Activated T-cell treated with anti-CD3 and anti-CD28 coated beads for 24 hours (primary cell): ENCODE measurements around the gene MTHFR.

Experiments used
- DNase-seq: peaks from one replicate; pipeline ENCODE4 v3.0.0-alpha.2; 2020; ENCODE audit warnings: low read depth

The MTHFR gene

DNA sequence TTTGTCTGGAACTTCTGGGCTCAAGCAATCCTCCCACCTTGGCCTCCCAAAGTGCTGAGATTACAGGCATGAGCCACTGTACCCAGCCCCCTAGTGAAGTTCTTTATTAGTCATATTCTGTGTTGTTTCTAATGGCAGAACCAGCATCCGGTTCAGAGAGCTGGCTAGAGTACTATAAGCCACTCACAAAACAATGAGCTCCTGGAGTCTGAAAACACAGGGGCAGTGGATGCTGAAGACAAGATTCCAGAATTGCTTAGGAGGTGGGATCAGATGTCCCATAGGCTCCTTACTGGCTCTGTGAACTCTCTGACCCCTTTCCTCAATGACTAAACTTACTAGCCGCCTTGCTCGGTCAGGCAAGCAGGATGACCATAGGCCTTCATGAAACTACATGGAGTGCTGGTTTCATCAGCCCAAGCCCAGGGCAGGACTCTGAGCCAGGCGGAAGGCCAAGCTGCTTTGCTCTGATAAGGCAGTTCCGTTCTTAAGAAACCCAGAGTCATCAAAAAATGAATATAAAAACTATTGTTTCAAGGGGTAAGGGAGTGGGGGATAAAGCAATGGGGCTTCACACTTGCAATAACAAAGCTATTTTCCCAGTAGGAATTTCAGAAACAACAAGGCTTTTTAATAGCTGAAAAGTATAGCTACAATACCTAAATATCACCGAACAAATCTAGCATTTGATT lies 8.1 kb downstream of the MTHFR start:
- DNase-seq = no peak

DNA sequence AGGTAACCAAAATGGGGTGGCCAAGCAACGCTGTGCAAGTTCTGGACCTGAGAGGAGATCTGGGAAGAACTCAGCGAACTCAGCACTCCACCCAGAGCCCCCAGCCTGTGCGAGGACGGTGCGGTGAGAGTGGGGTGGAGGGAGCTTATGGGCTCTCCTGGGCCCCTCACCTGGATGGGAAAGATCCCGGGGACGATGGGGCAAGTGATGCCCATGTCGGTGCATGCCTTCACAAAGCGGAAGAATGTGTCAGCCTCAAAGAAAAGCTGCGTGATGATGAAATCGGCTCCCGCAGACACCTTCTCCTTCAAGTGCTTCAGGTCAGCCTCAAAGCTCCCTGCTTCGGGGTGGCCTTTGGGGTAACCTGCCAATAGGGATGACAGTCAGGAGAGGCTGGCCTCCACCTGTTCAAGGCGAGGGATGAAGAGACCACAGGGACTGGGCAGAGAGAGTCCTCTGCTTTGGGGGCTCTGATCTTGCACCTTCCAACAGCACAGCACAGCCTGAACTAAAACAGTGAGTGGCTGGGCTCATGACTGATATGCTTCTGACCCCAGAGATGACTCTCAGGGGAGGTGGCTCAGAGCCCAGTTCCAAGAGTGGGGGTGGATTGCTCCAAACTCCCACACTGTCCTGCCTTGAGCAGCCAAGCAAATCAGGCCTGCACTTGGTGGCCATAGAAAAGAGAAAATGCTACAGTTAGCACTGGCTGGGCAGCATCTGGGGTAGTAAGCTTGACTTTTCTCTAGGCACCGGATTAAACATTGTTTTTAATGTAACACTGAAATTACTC lies 9.5 kb downstream of the MTHFR start:
- DNase-seq = no peak

DNA sequence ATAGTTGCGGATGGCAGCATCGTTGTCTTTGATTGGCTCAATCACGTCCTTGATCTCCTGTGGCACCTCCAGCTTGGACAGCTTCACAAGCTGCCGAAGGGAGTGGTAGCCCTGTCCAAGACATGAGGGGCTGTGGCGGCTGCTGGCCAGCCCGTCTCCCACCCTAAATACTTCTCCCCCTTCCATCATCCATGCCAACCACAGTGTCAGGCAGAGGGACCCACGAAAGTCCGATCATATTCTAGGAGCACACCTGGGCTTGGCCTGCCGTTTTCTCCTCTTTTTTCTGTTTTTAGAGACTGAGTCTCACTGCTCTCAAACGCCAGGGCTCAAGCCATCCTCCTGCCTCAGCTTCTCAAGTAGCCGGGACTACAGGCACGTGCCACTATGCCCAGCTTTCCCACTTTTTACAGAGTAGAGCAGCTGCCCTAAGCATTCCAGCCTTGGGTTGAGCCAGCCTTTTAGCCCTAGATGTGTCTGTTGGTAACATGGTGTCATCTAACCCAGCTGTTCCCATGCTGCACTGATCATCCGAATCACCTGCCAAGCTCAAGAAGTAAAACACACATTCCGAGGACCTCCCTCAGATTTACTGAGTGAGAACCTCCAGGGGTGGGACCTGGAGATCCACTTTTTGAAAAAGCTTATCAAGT lies 10.4 kb downstream of the MTHFR start:
- no peak for DNase-seq

DNA sequence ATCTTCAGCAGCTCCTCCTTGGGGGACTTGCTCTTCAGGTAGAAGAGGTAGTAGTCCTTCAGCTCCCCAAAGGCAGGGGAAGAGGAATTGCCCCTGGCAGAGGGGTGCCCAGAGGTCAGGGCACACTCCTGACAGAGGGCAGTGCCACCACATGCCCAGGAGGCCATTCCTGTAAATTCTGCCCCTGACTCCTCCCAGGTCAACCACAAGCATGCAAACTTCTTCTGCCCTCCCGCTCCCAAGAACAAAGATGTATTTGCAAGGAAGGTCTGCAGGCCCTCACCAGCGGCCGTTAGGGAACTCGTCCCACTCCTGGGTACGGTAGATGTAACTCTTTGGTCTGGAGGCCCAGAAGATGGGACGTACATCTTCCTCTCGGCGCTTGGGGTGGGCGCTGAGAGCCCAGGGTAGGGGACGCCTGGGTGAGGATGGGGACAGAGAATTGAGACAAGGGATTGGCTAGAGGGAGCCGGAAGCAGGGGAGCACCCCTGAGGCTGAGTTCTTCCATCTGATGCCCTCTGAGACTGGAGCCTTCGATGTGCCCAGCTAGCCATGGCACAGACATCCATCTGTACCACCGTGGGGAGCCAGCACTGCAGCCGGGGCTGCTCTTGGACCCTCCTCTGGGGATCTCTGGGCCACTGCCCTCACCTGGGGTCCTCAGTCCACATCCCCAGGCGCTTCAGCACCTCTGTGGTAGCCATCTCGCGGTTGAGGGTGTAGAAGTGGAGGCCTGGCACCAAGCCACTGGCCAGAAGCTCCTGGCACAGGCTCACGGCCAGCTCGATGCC lies 11.1 kb downstream of the MTHFR start:
- no peak for DNase-seq

DNA sequence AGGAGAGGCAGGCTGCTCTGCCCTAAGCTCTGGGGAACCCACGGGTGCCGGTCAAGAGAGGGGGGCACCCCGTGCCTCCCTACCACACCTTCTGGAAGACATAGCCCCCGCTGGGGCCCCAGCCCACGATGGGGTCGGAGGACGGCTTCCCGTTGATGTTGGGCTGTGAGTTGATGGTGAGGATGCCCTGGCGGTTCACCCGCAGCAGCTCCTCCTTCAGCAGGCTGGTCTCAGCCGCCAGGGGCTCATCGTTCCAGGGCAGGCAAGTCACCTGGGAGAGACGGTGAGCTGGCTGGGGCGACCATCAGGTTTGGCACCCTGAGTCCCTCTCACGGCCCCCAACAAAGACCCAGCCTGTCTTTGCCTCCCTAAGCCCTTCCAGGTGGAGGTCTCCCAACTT lies 11.9 kb downstream of the MTHFR start:
- DNase-seq = no peak

DNA sequence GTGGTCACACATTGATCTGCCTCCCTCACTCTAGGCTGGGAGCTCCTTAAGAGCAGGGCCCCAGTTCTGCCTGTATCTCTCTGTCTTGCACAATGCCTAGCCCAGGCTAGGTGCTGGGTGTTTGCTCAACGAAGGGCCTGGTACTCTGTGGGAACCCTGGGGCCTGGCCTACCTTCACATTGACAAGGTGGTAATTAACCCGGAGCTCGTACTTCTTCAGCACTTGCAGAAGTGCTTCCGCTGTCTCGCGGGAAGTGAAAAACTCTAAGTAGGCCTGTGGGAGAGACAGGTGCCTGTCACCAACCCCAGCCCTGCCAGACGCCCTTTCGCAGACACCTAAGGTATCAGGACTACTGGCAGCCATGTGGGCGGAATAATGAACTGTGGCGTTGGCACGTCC lies 13.7 kb downstream of the MTHFR start:
- no peak for DNase-seq

DNA sequence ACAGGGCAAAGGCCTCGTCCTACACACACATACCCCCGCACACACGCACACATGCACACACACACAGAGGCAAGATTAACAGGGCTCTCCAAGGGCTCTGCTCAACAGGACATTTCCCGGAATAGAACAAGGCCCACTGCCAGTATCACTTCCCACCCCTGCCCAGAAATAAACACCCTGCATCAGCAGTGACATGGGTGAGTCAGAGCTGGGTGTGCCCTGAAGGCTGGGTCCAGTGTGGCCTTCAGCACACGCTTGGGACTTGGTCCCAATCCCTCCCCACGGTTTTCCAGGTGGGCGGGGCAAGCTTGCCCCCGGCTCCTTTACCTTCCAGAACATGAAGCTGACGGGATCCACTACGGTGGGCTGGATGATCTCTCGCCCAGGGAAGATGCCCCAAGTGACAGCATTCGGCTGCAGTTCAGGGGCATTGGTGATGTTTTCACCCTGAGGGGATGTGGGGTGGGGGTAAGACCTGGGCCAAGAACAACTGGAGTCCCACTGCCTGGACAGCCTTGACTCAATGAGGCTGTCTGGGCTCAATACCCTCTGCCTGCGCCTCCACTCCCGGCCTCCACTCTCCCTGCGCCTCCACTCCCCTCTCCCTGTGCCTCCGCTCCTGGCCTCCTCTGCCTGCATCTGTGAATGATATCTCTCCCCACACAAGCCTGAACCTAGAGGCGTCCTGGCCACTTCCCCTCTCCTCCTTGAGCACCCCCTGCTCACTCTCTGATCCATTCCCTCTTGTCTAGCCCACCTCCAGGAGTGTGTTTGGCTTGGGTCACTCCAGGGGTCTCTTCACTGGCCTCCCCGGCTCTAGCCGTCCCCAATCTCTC lies 14.7 kb downstream of the MTHFR start:
- no peak for DNase-seq

DNA sequence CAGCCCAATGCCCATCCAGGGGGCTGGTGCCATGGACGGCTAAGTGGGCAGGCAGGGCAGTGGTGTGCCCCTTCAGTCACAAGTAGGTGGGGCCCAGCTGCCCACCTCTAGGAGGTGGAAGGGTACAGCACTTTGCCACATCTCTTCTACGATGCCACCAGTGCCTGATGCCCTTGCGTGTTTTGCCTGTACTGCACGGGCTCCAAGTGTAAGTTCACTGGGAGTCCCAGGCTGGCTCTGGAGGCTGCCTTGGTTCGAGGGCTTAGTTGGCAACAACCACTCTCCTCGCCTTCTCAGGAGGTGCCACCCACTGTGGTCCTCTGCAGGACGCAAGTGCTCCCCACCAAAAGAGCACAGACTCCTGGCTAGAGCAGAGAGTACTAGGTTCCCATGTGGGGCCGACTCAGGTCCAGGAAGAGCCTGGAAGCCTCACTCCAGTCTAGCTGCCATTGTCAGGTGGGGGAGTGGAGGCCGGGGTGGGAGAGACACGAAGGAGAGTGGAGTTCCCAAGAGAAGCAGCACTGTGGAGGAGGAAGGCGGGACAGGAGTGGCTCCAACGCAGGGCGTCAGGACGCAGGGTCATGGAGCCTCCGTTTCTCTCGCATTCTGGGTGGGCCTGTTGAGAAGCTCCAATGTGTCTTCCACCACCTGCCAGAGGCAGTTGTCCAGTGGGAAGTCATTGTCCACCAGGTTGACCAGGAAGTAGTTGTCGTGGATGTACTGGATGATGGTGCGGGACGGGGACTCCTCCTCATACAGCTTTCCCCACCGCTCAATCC lies 15.5 kb downstream of the MTHFR start:
- DNase-seq = no peak

DNA sequence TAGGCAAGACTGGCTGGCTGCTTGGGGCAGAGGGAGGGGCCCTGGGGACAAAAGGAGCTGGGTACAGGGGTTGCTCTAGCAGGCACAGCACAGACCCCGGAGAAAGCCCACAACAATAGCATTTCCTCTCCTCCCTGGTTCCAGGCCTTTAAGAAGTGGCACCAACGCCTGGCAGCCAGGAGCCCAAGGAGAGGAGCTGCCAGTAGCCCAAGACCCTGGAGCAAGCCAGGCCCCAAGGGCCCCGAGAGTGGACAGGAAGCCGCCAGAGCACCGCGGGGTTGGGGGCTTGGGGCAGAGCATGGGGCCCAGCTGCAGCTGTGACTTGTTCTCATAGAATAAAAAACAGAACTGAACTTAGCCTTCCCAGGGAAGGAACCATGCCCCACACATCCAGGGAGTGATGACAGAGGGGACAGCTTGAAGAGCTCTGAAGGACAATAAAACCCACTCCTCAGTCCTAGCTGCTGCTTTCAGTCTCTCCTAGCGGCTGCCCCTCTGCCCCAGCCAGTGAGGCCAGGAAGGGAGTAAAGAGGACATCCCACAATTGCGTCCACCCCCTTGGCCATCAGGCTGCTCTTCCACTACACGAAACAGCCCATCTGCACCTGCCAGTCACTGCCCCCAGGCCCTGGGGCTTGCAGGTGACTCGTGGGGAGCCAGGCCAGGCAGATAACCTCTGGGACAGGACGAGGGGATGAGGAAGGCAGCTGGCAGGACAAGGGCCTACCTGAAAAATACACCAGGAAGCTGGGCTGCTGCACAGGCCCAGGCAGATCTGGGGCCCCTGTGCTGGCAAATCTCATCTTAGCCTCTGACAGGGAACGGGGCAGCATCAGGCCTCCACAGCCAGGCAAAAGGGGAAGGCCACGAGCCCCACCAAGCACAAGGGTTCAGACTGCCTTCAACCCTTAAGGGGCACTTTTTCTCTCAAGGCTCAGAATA lies 16.4 kb downstream of the MTHFR start:
- DNase-seq = no peak

DNA sequence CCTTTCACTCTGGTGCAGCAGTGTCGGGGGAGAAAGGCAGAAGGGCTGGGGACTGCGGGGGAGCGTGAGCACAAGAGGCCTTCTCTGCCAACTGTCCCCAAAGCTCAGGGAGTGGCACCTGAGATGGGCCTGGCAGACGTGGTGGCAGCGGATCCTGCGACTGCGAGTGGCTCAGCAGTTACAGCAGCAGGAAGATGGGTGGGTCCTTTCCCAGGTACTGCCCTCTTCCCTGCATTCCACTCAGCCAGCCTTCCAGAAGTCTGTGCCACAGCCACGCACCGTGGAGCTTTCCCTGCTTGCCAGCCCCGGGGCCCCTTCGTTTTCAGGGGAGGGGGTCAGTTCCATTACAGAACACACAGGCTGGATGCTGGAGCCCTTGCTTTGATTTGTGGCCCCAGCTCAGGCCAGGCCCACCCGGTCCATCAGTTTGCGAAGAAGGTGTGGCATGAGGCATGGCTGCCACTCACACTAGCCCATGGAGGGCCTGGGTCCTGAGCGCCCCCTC lies 17.2 kb downstream of the MTHFR start:
- DNase-seq = no peak

DNA sequence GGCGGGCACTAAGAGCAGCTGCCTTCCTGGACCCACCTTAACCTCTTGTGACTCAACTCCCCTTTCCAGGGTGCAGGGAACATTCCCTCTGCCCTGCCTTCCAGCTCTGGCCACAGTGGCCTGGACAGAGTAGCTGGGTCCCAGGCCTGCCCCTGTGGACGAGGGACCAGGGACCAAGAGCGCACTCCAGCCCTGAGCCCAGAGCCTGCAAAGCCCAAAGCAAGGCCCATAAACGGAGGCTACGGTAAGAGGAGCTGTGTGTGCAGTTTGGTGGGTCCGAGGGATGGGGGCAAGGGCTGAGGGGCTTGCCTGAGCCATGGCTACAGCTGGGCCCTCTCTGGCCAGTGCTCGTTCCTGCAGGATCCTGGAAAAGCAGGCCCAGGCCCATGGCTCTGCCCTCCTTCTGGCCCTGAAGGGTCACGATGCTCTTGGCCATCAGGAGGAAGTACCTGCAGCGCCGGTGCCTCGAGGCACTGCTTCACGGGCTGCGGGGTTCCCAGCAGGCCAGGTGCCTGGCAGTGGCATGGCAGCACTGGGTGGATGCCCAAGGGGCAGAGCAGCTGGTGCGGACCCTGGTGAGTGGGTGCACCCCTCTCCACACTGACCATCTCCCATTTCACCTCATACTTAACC lies 17.8 kb downstream of the MTHFR start:
- no peak for DNase-seq

DNA sequence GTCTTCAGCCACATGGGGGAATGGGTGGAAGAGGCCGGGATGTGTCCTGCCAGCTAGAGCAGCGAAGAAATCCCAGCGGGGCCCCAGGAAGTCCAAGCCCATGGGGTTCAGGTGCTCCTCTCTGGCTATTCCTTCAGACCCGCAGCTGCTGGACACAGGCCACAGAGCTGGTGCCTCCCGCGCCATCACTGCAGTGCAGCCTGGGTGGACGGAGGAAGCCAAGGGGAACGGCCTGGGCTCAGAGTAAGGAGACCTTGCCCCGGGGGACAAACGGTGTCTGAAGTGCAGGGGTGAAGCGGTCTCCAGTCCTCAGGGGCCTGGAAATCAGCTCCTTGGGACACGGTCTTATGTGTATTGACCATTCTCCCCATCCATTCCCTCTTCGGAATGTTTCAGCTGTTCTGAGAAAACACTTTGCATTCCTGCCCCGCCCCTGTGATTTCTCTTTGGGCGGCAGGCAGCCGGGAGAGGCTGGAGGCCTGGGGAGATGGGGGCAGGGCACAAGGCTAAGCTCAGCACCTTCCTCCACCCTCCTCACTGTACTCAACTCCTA lies 18.4 kb downstream of the MTHFR start:
- no peak for DNase-seq

DNA sequence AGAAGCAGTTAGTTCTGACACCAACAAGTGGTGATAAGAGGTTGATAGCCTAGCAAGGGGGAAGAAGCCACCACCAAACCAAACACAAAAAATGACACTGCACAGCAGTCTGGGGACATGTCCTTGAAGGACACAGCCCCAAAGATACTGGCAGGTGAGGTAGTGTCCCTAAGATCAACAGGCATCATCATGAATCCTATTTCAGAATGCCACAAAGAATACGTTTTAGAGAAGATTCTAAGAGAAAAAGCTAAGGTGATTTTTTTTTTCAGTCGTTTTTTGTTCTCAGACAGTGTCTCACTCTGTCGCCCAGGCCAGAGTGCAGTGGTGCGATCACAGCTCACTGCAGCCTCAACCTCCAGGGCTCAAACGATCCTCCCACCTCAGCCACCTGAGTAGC lies 19.6 kb downstream of the MTHFR start:
- no peak for DNase-seq

DNA sequence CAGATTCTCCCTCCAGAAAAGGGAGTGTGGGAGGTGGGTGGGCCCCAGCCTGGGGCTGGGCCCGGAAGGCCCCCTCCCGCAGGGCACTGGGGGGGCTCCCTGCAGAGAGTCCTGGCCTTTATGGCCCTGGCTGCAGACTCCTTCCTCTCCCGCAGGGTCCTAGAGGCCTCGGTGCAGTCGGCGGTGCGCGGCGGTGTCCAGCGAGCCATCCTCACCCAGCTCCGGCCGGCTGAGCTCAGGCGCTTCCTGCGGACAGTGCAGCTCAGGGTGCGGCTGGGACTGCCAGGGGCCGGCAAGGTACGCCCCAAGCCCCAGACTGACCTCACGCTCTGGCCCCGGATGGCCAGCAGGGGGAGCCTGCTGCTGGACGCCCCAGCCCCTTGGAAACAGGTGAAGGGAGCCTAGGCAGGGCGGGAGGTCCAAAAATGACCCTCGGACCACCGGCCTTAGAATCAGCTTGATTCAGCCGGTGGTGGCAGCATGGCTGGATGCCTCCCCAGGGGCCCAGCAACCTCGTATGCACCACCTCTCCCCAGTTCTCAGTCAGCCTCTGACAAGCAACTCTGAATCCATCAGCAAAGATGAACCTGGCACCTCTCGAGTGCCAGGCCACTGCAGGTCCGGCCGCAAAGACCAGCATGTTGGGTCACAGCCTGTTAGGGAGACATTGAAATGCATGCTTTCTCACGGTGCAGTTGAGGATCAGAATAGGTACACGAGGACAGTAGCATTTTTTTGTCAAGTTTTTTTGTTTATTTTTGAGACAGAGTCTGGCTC lies 20.6 kb downstream of the MTHFR start:
- DNase-seq = no peak

DNA sequence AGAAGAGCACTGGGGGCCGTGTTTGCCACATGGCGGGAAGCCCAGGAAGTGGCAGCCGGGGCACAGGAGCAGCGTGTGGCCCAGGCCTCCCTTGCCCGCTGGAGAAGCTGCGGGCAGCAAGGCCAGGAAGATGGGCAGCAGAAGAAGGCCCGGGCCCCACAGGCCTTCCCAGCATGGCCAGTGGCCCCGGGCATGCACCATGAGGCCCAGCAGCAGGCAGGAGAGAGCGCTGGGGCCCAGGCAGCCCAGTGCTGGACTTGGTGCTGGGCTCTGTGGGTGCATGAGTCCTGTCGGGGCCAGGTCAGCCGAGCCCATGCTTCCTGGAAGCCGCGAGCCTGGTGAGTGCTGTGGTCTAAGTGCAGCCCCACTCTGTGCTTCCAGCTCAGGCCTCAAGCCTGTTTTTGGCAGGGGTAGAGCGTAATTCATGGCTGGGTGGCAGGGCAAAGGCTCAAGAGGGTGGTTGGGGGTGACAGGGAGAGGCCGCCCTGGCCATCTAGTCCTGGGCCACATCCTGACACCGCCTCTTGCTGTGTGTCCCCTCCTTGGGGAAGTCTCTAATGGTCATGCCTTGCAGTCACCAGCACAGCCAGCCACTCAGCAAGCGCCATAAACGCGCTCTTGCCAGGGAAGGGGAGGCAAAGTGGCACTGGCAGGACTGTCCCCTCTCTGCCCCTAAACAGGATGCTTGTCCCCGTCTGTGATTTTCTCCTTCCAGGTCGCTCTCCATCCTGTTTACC lies 21.3 kb downstream of the MTHFR start:
- DNase-seq = no peak

DNA sequence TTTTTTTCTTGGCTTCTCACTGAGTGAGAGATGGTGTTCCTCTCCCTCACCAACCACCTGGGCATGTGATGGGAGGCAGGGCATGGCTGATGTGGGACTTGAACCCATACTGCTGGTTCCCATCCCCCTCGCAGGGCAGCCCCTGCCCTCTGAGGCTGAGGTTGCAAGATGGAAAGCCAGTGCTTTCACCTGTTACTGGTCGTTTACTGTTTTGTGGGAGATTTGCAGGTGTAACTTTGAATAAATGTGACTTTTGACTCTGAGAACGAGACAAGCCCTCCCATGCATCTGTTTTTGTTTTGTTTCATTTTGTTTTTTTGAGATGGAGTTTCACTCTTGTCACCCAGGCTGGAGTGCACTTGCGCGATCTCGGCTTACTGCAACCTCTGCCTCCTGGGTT lies 22.2 kb downstream of the MTHFR start:
- no peak for DNase-seq

DNA sequence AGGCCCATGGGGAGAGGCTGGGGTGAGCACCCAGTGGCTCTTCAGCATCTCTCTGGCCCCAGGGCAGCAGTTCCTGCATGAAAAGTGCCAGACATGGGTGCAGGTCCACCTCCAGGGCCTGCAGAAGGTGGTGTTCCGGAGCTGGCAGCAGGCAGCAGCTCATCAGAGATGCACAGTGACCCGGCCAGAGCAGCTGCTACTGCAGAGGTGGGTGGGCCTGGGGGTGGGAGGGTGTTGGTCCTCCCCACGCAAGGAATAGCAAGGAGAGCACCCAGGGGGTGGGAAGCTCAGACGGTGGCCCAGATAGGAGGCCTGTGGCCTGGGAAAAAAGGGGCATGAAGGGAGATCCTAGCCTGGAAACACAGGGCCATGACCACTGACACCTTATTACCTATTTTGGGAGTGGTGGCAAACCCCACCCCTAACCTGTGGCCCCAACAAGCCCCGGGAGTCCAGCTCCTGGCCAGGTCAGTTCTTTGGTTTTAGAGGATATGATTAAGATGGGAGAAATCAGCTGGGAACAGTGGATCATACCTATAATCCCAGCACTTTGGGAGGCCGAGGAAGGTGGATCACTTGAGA lies 23.5 kb downstream of the MTHFR start:
- DNase-seq = no peak
